Measurements from ENCODE around the gene RECQL5.

- no peak for TF ChIP-seq CTCF (IDR thresholded peaks at IDR 0.05)
- TF ChIP-seq POLR2A (IDR thresholded peaks at IDR 0.05): no peak
Measured at GRCh38 chr17:75634376-75634740, 32.6 kb downstream of the RECQL5 start.
